HG02870 (cell line): ENCODE results near the gene TEX55.
"Not testable (repeated sequence)": the region's sequence is repeated elsewhere in the genome, so short reads cannot be mapped to it uniquely, and the experiment has no call there.

Experiments used
- ATAC-seq: cut with Tn5 transposase; IDR thresholded peaks from one replicate; pipeline ENCODE4 v1.9.1; 2021; ENCODE audit warnings: mild to moderate bottlenecking, moderate library complexity; ENCODE audit not compliant: unreplicated experiment

The TEX55 gene

DNA sequence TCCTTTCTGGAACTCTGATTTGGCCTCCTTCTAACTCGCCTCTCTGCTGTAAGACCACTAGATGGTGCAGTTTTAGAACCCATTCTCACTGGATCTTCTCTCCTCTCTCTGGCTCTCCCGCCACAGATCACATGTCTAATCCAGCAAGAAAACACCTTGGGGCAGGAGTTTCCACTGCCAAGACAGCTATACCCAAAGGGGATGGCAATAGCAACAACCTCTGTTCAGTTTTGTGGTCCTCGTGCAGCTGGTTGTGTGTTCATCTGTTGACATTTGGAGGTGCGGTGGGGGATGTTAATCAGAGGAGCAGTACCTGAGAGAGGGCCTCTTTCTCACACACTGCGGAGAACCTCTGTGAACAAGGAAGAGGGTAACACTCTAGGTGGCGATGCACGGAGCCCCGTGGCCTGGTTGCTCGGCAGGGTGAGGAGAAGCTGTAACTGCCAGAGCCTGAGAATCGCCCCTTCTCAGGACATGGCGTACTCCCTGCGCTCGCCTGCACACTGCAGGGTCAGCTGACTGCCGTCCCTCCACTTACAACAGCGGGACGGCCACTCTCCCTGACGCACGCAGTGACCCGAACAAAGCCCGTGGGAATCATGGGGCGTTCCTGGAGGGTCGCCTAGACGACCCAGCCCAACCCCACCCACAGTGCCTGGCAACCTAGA is at the start of gene TEX55:
TSS of gene TEX55 (plus strand) at position 666 of the 668 bp plus-strand sequence. CDS start 25 bp downstream, outside the sequence.
- peak; percentile 75 for ATAC-seq

DNA sequence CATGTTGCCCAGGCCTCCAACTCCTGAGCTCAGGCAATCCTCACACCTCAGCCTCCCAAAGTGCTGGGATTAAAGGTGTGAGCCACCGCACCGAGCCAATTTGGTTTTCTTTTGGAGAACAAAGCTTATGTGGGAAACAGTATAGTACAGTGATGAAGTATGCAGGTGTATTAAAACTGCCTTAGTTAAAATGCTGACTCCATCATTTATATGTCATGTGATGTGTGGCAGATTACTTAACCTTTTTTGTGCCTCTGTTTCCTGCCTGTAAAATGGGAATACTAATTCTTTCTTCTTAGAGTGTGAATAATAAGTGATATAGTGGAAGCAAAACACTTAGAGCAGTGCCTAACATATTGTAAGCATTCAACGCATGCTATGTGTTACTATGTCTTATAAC is 48.0 kb upstream of the TEX55 start:
- ATAC-seq, result no peak

DNA sequence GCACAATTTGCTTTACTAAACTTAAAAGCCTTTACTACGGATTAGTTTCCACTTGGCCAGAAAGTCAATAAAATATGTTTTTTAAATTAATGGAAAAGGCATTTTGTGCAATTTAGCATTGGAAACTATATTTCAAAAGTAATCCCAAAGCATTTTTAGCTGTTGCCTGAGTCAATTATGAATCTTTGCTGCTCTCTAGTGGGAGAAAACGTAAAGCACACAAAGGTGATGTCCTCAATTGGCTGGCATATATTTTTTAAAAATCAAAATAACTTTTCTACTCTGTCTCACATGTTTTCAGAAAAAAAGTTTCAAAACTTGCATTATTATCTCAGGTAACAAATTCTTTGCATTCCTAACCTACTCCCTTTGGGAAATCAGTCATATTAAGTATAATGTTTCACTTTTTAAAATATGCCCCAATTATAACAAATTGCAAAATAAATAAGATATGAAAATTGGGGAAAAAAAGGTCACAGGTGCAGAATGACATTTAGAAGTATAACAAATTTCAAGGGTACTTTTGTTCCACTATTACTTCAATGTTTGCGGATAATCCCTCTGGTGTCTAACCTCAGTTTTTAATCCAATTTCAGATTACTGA is 47.2 kb upstream of the TEX55 start:
- ATAC-seq, result no peak

DNA sequence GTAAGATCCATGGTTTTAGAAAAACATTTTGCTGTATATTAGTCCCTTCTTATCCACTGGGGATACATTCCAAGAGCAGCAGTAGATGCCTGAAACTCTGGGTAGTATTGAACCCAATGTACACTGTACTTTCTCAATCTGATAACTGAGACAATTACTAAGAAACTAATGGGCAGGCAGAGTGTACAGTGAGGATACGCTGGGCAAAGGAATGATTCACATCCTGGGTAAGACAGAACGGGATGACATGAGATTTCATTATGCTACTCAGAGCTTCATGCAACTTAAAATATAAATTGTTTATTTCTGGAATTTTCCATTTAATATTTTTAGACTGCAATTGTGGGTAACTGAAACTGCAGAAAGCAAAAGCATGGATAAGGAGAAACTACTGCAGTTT is 46.2 kb upstream of the TEX55 start:
- ATAC-seq, result no peak

DNA sequence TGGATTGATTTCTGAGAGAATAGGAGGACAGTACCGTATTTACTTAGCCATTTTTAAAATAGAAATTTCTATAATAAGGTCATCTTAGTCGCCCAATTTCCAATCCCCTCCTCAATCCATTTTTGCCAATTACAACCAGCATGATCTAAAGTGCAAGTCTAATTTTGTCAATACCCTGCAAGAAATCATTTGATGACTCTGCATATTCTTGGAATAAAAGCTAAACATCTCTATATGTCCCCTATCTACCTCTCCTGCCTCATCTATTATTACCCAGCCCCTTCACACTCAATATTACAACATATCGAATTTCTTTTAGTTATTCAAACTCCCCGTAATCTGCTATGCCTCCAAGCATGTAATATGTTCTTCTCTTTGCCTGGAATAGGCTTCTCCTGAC is 41.9 kb upstream of the TEX55 start:
- ATAC-seq, result no peak

DNA sequence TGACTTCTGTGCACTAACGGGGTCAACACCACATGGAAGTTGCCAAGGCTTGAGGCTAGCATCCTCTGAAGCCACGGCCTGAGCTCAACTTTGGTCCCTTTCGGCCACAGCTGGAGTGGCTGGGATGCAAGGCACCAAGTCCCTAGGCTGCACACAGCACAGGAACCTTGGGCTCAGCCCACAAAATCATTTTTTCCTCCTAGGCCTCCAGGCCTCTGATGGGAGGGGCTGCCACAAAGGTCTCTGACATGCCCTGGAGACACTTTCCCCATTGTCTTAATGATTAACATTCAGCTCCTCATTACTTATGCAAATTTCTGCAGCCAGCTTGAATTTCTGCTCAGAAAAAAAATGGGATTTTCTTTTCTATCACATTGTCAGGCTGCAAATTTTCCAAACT is 27.6 kb upstream of the TEX55 start:
- not testable (repeated sequence) for ATAC-seq

DNA sequence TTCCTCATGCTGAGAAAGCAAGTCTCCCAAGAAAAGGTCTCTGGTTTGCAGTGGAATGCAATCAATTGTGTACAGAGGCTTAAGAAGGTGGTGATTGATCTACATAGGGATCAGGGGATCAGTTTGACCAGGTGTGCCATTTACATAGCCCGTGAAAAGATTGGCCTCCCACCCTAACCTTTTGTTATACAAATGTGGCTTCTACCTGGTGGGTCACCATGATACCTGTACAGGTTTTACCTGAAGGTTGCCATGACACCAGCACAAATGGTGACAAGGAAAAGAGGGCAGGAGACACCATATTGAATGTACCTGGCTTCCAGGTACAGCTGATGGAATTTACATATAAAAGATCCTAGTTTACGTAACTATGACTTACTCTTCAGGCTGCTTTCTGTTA is 25.5 kb upstream of the TEX55 start:
- ATAC-seq, result no peak

DNA sequence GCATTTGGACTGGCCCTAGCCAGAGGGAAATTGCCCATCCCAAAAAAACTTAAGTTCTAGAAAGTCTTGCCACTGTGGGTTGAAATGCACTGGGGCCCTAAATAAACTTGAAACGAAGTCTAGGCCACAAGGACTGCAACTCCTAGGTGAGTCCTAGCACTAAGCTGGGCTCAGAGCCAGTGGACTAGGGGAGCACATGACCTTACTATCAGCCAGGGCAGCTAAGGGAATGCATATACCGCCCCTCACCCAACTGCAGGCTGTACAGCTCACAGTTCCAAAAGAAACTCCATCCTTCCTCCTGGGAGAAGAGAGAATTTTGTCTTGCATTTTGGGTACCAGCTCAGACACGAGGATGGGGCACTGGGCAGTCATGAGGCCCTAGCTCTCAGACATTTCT is 23.6 kb upstream of the TEX55 start:
- ATAC-seq, result no peak

DNA sequence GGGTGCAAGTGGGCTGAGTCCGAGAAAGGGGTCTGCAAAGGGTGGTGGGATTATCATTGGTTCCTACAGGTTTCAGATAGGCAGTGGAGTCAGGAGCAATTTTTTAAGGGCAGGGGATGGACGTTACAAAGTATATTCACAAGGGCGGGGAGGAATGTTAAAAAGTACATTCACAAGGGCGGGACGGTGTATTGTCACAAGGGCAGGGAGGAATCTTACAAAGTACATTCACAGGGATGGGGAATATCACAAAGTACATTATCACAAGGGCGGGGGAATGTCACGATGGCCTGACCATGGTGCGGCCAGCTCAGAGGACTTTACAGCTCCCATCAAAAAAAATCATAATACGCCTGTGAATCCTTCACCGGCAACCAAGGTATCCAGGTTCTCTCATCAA is 20.6 kb upstream of the TEX55 start:
- no peak for ATAC-seq

DNA sequence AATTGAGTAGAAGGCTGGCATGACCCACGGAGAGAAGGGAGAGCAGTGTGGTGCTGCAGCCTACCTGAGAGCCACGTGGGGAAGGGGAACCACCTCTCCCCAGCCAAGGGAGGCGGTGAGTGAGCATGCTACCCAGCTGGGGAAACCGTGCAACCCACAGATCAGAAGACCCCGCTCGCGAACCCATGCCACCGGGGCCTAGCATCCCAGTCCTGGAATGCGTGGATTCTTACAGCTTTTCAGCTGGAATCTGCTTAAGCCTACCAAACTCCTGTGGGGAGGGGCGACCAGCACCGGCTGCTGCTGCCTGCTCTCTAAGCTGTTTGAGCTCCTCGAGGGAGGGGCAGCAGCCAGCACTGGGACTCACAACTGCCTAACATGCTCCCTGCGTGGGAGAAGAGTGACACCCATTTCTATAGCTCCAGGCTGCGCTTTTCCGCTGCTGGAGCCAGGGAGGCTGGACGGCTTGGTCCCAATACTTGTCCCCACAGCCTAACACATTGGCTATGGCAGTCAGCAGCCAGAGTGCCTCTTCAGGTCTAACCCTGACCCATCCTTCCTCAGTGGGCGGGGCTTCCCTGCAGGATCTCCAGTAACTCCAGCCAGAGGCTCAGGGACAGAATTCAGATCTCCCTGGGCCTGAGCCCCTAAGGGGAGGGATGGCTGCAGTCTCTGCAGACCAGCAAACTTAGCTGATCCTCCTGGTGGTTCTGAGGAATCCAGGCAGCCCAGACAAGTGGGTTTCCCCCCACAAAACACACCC is 20.0 kb upstream of the TEX55 start:
- no peak for ATAC-seq

DNA sequence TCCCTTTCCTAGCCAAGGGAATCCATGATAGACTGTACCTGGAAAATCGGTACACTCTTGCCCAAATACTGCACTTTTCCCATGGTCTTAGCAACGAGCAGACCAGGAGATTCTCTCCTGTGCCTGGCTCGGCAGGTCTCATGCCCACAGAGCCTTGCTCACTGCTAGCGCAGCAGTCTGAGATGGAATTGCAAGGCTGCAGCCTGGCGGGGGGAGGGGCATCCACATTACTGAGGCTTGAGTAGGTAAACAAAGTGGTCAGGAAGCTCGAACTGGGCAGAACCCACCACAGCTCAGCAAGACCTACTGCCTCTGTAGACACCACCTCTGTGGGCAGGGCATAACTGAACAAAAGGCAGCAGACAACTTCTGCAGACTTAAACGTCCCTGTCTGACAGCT is 15.7 kb upstream of the TEX55 start:
- ATAC-seq, result not testable (repeated sequence)

DNA sequence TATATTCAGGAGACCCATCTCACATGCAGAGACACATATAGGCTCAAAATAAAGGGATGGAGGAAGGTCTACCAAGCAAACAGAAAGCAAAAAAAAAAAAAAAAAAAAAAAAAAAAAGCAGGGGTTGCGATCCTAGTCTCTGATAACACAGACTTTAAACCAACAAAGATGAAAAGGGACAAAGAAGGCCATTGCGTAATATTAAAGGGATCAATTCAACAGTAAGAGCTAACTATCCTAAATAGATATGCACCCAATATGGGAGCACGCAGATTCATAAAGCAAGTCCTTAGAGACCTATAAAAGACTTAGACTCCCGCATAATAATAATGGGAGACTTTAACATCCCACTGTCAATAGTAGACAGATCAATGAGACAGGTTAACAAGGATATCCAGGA is 13.7 kb upstream of the TEX55 start:
- not testable (repeated sequence) for ATAC-seq

DNA sequence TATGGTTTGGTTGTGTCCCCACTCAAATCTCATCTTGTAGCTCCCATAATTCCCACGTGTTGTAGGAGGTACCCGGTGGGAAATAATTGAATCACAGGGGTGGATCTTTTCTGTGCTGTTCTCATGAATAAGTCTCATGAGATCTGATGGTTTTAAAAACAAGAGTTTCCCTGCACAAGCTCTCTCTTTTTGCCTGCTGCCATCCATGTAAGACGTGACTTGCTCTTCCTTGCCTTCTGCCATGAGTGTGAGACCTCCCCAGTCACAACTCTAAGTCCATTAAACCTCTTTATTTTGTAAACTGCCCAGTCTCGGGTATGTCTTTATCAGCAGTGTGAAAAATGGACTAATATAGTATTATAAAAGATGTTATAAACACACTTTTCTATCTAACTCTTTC is 6.6 kb upstream of the TEX55 start:
- not testable (repeated sequence) for ATAC-seq

DNA sequence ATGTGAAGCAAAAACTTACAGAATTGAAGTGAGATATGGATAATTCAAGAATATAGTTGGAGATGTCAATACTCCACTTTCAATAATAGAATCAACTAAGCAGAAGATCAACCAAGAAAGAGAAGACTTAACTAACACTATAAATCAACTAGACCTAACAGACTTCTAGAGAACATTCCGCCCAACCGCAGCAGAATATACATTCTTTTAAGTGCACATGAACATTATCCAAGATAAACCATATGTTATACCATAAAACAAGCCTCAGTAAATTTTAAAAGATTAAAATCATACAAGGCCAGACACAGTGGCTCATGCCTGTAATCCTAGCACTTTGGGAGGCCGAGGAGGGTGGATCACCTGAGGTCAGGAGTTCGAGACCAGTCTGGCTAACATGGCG is 5.5 kb upstream of the TEX55 start:
- no peak for ATAC-seq

DNA sequence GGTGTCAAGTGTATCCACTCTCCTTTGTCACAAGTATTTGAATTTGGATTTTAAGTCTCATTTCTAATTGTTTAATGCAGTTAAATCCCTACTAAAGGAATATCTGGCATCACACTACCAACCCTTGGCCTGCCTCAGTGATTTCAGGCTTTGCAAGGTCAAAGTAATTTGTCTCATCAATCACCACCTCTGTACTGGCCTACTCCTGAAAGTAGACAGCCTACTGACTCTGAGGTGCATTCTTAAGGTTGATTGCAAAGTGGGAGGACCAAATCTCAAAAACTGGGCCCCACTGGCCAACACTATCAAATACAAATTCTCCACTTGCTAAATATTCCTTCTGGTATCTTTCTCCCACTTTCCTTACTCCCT is 851 bp upstream of the TEX55 start:
- ATAC-seq, result peak; percentile 36

DNA sequence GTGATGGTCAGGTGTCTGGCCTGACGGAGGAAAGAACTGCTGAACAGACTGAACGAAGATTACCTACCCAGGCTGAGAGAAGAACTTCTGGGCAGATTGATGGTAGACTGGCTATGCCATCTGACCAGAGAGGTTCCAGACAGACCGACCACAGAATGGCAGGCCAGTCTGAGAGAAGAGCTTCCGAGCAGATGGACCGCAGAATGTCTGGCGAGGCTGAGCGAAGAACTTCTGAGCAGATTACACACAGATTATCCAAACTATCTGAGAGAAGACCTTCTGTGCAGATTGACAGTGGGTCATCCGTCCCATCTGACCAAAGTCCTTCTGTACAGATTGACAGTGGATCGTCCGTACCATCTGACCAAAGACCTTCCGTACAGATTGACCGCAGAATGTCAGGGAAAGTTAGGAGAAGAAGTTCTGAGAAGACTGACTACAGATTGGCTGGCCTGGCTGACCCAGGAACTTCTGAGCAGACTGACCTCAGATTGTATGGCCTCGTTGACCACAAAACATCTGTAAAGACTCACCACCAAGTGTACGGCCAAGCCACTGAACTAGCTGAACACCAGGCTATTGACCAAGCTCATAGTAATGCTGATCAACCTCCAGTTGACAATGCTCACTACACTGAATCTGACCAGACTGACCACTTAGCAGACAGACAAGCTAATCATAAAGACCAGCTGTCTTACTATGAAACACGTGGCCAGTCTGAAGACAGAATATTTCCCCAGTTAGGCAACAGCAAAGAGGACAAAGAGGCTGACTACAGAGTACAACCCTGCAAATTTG is 812 bp downstream of the TEX55 start:
- ATAC-seq, result no peak

DNA sequence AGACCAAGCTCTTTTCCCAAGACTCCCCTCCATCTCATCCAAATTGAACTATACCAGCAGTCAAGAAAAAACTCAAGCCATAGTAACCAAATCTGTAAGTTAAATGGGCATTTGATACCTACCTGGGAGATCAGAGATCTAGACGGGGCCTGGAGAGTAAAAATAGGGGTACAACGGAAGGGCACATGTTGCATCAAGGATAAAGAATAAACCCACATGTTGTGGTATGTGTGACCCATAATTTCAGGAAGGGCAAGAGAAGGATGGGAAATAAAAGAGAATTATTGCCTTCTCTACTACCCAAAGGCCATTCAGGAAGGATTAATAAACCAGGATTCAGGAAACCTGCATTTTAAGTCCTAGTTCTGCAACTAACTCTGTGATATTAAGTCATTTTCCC is 1.5 kb downstream of the TEX55 start:
- ATAC-seq, result no peak

DNA sequence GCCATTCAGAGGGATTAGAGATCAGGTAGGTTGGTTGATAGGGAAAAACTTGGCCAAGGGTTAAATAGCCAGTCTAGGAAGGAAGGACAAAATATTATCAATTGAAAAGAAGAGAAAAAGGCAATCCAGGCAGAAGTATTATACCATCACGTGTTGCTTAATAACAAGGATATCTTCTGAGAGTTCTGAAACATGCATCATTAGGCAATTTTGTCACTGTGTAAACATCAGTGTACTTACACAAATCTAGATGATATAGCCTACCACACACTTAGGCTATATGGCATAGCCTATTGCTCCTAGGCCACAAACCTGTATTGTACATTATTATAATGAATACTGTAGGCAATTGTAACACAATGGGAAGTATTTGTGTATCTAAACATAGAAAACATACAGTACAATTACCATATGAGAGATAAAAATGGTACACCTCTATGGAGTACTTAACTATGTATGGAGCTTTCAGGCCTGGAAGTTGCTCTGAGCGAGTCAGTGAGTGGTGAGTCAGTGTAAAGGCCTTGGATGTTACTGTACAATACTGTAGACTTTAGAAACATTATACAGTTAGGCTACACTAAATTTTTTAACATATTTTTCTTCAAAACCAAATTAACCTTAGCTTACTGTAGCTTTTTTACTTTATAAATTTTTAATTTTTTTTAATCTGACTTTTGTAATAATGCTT is 2.7 kb downstream of the TEX55 start:
- ATAC-seq, result no peak

DNA sequence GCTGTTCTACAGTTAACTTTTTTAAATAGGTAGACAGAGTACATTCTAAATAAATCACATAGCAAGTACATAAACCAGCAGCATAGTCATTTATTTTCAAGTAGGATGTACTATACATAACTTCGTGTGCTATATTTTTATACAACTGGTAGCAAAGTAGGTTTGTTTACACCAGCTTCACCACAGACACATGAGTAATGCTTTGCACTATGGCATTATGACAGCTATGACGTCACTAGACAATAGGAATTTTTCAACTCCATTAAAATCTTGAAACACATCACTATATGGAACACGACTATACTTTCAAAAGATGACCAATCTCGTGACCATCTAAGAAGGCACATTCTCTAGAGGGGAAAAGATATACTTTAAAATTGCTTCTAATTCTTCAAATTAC is 3.5 kb downstream of the TEX55 start:
- ATAC-seq, result no peak

DNA sequence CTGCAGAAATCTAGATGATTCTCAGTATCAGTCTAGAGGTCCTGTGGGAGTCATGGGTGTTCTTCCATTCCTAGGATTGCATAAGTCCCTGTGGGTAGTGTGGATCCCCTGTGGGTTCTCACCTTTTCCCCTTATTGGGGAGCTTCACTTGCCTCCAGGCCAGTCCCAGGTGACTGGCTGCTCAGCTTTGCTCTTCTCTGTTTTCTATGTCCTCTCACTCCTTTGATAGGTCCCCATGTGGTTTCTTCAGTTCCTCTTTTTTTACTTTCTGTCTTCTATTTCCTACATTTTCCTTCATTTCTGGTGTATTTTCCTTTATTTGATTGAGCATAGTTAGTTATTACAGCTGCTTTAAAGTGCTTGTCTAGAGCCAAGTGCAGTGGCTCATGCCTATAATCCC is 10.9 kb downstream of the TEX55 start:
- ATAC-seq, result no peak

DNA sequence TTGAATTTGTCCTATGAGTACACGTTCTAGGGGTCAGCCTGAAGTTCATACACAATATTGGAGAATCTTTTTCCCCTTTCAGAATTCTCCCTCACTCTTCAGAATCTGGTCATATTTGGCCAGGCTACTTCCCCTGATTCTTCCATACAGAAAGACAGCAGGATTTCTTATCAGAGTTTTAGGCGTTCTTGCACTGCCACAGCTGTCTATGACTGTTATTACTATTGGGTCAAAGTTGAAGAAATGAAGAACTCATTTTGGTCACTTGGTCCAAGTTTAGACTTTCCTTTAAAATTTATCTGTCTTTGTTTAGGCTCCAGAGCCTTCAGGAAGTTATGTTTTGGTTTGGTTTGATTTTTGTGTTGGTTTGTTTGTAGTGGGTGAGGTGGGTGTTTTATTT is 12.0 kb downstream of the TEX55 start:
- ATAC-seq, result no peak
